Fibroblast of the aortic adventitia (primary cell): ENCODE measurements around the gene ALCAM. TPM values are rescaled to one million over a fixed set of nuclear protein-coding genes. Genes with fewer than 3 reads are reported as not detected.

Source experiments
- DNase-seq: peaks from one replicate; pipeline ENCODE4 v3.0.0-alpha.2; 2010; ENCODE audit warnings: low read depth
- H3K4me3 ChIP-seq: 2 replicates; pipeline ENCODE4 v1.5.1; 2011; ENCODE audit warnings: low read depth, mild to moderate bottlenecking, control low read depth, low read length, moderate library complexity
- total RNA-seq: library from RNA; depleted of rRNA; stranded (reverse); fragments of >200 nt; gene quantifications from 2 replicates; pipeline ENCODE4 v1.2.3, GENCODE V29; 2012; ENCODE audit warnings: low replicate concordance
- TF ChIP-seq, protein P1 (sequence below): IDR thresholded peaks from 2 replicates; pipeline ENCODE4 v1.5.1; 2011; ENCODE audit warnings: mild to moderate bottlenecking, low read length, control low read depth, inconsistent platforms; ENCODE audit not compliant: insufficient read depth

ALCAM gene
- total RNA-seq, 1 donor: 203 TPM

DNA sequence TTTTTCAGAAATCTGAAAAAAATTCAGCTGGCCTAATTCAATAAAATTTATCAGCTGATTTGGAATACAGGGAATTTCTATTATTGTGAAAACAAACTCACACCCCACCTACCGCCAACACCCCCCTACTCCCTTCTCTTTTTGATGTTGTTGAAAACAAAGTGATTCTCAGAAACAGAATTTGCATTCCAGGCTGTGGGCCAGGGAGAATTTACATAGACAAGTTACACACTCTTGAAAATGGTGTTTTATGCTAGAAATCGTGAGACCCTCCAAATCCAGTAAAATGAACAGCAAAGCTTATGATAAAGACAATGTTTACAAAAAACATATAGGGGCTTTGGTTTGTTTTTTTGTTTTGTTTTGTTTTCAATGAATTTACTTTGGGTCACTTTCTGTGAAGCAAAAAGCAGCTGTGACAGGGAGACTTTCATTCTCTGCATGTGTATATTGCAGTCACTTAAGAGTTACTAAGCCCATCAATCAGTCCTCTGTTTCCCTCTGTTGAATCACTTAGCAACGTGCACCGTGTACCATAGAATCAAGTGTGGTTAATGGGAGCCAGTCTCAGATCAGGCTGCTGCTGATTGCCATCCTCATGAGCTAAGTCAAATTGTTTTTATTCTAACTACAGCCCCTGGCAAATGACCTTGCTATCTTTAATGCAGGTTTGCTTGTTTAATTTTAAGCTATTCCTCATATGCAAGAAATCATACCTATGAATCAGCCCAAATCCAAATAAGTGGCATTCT, 159.8 kb downstream of the ALCAM start:
- TF ChIP-seq, protein P1, sequence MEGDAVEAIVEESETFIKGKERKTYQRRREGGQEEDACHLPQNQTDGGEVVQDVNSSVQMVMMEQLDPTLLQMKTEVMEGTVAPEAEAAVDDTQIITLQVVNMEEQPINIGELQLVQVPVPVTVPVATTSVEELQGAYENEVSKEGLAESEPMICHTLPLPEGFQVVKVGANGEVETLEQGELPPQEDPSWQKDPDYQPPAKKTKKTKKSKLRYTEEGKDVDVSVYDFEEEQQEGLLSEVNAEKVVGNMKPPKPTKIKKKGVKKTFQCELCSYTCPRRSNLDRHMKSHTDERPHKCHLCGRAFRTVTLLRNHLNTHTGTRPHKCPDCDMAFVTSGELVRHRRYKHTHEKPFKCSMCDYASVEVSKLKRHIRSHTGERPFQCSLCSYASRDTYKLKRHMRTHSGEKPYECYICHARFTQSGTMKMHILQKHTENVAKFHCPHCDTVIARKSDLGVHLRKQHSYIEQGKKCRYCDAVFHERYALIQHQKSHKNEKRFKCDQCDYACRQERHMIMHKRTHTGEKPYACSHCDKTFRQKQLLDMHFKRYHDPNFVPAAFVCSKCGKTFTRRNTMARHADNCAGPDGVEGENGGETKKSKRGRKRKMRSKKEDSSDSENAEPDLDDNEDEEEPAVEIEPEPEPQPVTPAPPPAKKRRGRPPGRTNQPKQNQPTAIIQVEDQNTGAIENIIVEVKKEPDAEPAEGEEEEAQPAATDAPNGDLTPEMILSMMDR: no peak
- H3K4me3 ChIP-seq: no peak overlapping the region
- DNase-seq: no peak

DNA sequence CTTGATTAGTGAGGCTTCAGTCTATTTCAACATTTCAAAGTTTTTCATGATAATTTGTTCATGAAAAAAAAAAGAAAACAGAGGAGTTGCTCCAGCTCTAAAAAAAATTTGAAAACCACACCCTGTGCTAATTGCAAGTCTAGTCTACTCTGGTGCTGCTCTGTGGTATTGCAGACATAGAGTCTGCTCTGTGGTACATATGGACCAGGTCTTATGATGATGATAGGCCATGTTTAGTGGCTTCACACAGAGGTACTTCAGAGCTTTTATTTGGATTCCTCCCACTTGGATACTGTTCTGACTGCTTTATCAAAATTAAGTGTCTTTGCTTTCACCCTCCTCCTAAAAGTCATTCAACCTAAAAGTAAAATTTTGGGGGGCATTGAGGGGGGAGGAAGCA, 160.8 kb downstream of the ALCAM start:
- TF ChIP-seq, protein P1: no peak
- no peak for DNase-seq
- no peak overlapping the region for H3K4me3 ChIP-seq

DNA sequence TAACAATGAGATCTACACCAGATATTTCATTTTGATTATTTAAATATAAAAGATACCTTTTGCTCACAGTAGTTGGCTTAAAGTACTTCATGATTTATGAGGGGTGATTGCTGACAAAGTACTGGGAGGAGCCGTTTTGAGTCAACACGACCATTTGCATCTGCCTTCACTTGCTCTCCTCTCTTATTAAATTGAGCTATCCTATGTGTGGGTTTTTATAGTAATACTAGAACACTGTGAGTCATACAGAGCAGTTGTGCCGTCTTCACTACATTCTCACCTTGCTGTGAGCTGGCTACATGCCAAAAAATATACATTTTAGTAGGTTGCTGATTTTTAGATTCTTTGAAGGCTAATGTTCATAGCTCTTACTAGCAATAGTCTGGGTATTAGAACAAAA, 161.2 kb downstream of the ALCAM start:
- DNase-seq: no peak
- TF ChIP-seq, protein P1: no peak
- H3K4me3 ChIP-seq: no peak overlapping the region

DNA sequence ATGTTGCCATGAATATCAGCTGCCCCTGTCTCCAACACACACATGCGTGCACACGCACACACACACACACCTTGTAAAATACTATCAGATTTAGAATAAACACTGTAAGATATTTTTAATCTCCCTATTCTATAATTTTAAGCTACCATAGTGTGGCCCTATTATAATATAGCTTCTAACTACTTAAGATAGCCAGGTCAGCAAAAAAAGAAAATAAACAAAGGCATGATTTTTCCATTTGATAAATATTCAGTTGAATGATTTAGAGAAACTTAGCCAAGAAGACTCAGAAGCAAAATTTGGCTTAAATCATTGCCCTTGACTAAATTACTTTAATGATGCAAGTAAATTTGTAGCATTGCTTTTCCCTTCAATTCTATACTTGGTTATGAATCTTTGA, 162.2 kb downstream of the ALCAM start:
- no peak for DNase-seq
- TF ChIP-seq, protein P1: no peak

DNA sequence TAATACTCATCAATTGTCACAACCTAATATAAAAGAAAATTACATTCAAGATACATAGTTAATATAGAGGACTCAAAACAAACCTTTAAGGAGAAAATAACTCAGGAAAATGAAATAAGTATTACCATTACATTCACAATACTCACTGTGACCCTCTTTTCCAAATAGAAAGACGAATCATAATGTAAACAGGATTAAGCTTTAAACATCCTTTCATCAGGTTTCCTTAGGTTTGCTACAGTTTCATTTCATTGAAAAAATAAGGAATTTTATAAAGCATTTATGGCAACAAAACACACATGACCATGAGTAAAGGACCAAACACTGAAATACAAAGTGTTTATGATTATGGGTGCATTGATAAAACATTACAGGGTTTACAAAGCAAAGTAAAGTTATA, 162.7 kb downstream of the ALCAM start:
- no peak for DNase-seq
- TF ChIP-seq, protein P1: no peak
- H3K4me3 ChIP-seq: no peak overlapping the region

More for the DNA sequence above, 162.2 kb downstream of the ALCAM start:
- no peak overlapping the region for H3K4me3 ChIP-seq

DNA sequence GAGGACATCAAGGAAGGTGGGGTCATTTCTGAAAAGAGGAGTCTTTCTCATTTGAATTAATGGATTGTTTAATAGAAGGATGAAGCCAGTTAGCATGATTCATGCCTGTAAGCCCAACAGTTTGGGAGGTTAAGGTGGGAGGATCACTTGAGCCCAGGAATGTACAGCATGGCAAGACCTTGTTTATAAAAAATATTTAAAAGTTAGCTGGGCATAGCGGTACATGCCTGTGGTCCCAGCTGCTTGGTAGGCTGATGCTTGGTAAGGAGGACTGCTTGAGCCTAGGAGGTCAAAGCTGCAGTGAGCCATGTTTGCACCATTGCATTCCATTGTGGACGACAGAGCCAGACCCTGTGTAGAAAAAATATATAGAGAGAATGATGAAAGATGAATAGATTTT, 165.5 kb downstream of the ALCAM start:
- no peak overlapping the region for H3K4me3 ChIP-seq

More for the DNA sequence above, 165.5 kb downstream of the ALCAM start:
- no peak for DNase-seq
- TF ChIP-seq, protein P1: no peak
